Stomach smooth muscle (tissue), 2 donors: Measurements from ENCODE around the gene AVPR1A.

Source experiments
- H3K27ac ChIP-seq: one replicate; pipeline ENCODE4 v1.7.0; 2013; ENCODE audit warnings: mild to moderate bottlenecking, low read length, inconsistent platforms
- H3K27me3 ChIP-seq, 2 donors: one replicate each; pipeline ENCODE4 v1.7.0; 2013; ENCODE audit warnings: low read length in 2 of 2; ENCODE audit not compliant: insufficient read depth in 2 of 2, control insufficient read depth in 1 of 2
- H3K36me3 ChIP-seq, 2 donors: one replicate each; pipeline ENCODE4 v1.7.0; 2013; ENCODE audit warnings: low read length in 2 of 2; ENCODE audit not compliant: control insufficient read depth in 2 of 2, insufficient read depth in 2 of 2
- H3K4me1 ChIP-seq: one replicate; pipeline ENCODE4 v1.7.0; 2013; ENCODE audit warnings: low read length; ENCODE audit not compliant: control insufficient read depth, insufficient read depth
- H3K4me3 ChIP-seq, 2 donors: one replicate each; pipeline ENCODE4 v1.7.0; 2013; ENCODE audit warnings: low read length in 2 of 2
- H3K9ac ChIP-seq, 2 donors: one replicate each; pipeline ENCODE4 v1.7.0; 2013; ENCODE audit warnings: low read length in 2 of 2, mild to moderate bottlenecking in 1 of 2
- H3K9me3 ChIP-seq, 2 donors: one replicate each; pipeline ENCODE4 v1.7.0; 2013; ENCODE audit warnings: low read length in 2 of 2; ENCODE audit not compliant: control insufficient read depth in 2 of 2
- donor health status: healthy.
- donor health status: Pancreatic carcinoma.

The AVPR1A gene

DNA sequence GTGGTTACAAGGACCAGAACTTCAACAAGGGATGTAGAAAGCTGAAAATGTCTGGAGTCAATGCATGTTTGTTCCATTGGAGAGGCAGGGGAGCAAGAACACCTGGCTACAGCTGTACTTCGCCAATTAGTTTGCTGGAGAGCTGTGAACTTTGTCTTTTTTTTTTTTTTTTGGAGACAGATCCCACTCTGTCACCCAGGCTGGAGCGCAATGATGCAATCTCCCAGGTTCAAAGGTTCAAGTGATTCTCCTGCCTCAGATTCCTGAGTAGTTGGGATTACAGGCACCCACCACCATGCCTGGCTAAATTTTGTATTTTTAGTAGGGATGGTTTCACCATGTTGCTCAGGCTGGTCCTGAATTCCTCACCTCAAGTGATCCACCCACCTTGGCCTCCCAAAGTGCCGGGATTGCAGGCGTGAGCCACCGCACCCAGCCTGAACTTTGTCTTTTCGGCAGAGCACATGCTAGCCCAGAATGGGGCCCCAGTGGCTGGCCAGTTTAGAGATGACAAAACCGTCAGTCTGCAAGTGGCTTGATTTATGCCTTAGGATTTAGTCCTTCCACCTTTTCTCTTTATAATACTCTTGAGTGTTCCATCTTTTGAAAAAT lies 55.5 kb downstream of the AVPR1A start:
- no peaks in the 10 kb centered on the region for H3K9me3 ChIP-seq
- no peaks in the 10 kb centered on the region for H3K36me3 ChIP-seq
- no peak overlapping the region for H3K27ac ChIP-seq
- H3K27me3 ChIP-seq: peaks cover 0 to 5% of the 10 kb centered on the region in 2 donors
- H3K4me3 ChIP-seq: no peak overlapping the region
- no peaks in the 10 kb centered on the region for H3K4me1 ChIP-seq
- no peak overlapping the region for H3K9ac ChIP-seq

DNA sequence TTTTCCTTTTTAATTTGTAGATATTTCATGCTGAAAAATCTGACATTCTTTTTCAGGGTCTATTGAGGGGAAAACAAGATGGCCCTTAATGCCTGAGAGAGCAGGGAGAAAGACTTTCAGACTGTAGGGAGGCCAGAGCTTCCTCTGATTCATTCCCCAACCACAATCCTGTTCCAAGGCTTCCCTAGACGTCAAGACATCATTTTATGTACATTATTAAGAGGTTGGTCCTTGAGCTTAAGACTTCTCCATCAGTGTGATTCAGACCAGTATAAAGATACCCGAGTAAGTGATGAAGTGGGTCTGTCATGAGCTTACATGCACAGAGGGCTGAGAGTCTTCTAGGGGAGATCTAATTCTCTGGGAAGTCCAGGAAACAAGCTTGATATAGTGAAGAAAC lies 57.3 kb downstream of the AVPR1A start:
- no peaks in the 10 kb centered on the region for H3K4me1 ChIP-seq
- no peaks in the 10 kb centered on the region for H3K36me3 ChIP-seq
- no peak overlapping the region for H3K9ac ChIP-seq
- no peak overlapping the region for H3K4me3 ChIP-seq
- H3K27me3 ChIP-seq: peaks cover 0 to 4% of the 10 kb centered on the region in 2 donors
- no peak overlapping the region for H3K27ac ChIP-seq
- H3K9me3 ChIP-seq: no peaks in the 10 kb centered on the region

DNA sequence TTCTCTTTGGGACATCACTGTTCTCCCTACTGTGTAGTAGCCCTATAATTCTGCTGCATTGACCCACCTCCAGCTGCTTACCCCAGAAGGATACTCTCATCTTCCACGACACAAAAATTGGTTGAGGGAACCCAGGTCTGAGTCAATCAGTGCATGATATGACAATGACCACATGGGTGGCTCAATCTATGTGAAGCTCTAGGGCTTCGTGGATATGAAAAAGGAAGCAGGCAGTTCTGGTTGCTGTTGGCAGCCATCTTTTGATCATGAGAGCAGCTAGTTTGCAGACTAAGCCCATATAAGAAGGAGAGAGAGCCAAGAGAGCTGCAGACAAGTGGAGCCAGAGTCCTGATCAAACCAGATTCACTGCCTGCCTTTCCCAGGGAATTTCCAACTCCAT lies 57.9 kb downstream of the AVPR1A start:
- no peak overlapping the region for H3K9ac ChIP-seq
- peaks cover 0 to 3% of the 10 kb centered on the region in 2 donors for H3K27me3 ChIP-seq
- no peaks in the 10 kb centered on the region for H3K4me1 ChIP-seq
- no peaks in the 10 kb centered on the region for H3K36me3 ChIP-seq
- no peak overlapping the region for H3K4me3 ChIP-seq
- H3K9me3 ChIP-seq: no peaks in the 10 kb centered on the region
- H3K27ac ChIP-seq: no peak overlapping the region
